C4-2B (cell line): ENCODE results near the gene SPNS3.

ENCODE experiments used
- H3K27ac ChIP-seq: fragments of 450-650 bp; 2 replicates; pipeline ENCODE4 v1.5.1; 2017
- CTCF ChIP-seq: fragments of 450-650 bp; conservative IDR thresholded peaks from 2 replicates; pipeline ENCODE4 v1.5.1; 2017; ENCODE audit warnings: mild to moderate bottlenecking
- ZFX ChIP-seq: fragments of 450-650 bp; IDR thresholded peaks from 2 replicates; pipeline ENCODE4 v1.6.1; 2017

The SPNS3 gene

GRCh38 chr17:4427505-4427904 lies 6.2 kb upstream of the SPNS3 start:
- TF ChIP-seq CTCF (no peak), ZFX (no peak)
- H3K27ac ChIP-seq: no peak overlapping the region

- H3K27ac ChIP-seq: no peak overlapping the region
- TF ChIP-seq CTCF (no peak), ZFX (no peak)
Measured at GRCh38 chr17:4436381-4436780, 2.6 kb downstream of the SPNS3 start.

- no peak overlapping the region for H3K27ac ChIP-seq
- TF ChIP-seq CTCF (no peak), ZFX (no peak)
Measured at GRCh38 chr17:4436846-4437245, 3.1 kb downstream of the SPNS3 start.

GRCh38 chr17:4438162-4438944 lies 4.6 kb downstream of the SPNS3 start:
- H3K27ac ChIP-seq: no peak overlapping the region
- TF ChIP-seq CTCF (no peak), ZFX (no peak)

- H3K27ac ChIP-seq: no peak overlapping the region
- TF ChIP-seq CTCF: no peak
- no peak for TF ChIP-seq ZFX
Measured at GRCh38 chr17:4440021-4440420, 6.3 kb downstream of the SPNS3 start.

GRCh38 chr17:4440690-4441686 lies 7.2 kb downstream of the SPNS3 start:
- H3K27ac ChIP-seq: no peak overlapping the region
- no peak for TF ChIP-seq ZFX
- TF ChIP-seq CTCF: no peak

GRCh38 chr17:4442582-4442981 lies 8.8 kb downstream of the SPNS3 start:
- no peak for TF ChIP-seq ZFX
- TF ChIP-seq CTCF: no peak

More at GRCh38 chr17:4442582-4442981, 8.8 kb downstream of the SPNS3 start:
- no peak overlapping the region for H3K27ac ChIP-seq
